RCC 7860 (cell line): ENCODE measurements around the gene RHBDD3.

Source experiments
- DNase-seq: peaks from one replicate; pipeline ENCODE4 v3.0.0-alpha.2; 2015; ENCODE audit warnings: low spot score
- FAIRE-seq: peaks from 2 replicates; lab custom pipeline; 2012; peaks lifted over from hg19 to GRCh38; lab: Jason Lieb, UNC

Gene RHBDD3

GRCh38 chr22:29270475-29271271 lies 2.9 kb upstream of the RHBDD3 start:
- FAIRE-seq (peak; percentile 48), DNase-seq (peak; percentile 29)

DNA sequence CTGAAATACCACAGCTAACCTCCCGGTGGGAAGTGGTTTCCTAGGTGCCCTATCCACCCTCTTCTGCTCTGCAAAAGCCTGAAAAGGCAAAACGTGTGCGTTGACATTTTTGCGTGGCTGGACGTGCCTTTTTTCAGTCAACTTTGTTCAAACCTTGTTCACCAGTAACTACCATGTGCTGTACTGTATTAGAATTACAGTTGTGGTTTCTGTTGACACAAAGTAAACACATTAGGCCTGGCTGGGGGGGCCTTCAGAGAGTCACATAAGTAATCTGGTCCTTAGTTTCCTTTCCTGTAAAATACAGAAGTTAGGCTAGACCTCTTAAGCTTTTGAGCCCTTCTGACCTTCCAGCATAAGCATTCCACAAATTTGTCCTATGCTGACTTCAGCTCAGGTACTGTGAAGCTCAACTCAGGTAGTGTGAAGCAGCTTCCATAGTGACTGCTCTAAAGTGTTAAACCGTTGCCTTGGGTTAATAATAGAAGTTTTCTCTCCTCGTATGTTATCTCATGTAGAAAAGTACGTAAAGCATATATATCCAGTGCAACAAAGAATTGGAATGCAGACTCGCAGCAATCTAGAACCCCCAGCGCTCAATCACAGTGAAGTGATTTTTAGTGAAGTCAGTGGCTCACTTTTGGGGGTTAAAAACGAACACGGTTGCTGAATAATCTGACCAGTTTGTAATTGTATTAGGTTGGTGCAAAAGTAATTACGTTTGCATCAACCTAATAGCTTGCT lies 2.1 kb upstream of the RHBDD3 start:
- FAIRE-seq (no peak), DNase-seq (no peak)

GRCh38 chr22:29269230-29269604 lies 1.4 kb upstream of the RHBDD3 start:
- no peak for DNase-seq
- no peak for FAIRE-seq

DNA sequence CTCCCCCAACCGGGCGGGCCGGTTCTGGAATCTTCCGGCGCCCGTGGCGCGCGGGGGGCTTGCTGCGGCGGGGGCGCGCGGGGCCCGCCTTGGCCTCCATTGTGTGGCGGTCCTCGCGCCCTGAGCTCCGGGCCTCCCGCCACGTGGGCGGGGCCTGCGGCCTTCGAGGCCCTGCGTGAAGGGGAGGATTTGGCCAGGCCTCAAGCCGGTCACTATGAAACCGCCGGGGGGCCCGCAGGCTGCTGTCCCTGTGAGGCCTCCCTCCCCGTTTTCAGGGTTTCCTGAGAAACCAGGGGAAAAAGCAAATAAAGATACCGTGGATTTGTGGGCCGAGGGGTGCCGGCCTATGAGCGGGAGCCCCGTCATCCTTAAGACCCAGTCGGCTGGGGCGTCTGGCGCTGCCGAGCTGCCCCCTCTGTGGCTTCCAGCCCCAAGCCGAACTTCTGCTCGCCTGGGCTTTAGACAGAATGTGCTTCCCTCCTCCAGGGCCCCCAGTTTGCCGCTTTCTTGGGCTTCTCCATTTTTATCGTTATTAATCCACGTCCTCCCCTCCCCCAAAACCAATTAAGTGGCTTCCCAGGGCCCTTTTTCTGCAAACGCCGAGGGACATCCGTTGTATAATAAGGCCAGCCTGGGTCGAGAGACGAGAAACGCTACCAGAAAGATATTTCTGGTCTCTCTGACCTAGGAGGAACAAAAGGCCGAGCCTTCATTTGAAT lies 889 bp upstream of the RHBDD3 start:
- DNase-seq (peak; percentile 25), FAIRE-seq (no peak)

- DNase-seq (no peak), FAIRE-seq (no peak)
These were observed 321 bp downstream of the RHBDD3 start for GRCh38 chr22:29267462-29267857.

DNA sequence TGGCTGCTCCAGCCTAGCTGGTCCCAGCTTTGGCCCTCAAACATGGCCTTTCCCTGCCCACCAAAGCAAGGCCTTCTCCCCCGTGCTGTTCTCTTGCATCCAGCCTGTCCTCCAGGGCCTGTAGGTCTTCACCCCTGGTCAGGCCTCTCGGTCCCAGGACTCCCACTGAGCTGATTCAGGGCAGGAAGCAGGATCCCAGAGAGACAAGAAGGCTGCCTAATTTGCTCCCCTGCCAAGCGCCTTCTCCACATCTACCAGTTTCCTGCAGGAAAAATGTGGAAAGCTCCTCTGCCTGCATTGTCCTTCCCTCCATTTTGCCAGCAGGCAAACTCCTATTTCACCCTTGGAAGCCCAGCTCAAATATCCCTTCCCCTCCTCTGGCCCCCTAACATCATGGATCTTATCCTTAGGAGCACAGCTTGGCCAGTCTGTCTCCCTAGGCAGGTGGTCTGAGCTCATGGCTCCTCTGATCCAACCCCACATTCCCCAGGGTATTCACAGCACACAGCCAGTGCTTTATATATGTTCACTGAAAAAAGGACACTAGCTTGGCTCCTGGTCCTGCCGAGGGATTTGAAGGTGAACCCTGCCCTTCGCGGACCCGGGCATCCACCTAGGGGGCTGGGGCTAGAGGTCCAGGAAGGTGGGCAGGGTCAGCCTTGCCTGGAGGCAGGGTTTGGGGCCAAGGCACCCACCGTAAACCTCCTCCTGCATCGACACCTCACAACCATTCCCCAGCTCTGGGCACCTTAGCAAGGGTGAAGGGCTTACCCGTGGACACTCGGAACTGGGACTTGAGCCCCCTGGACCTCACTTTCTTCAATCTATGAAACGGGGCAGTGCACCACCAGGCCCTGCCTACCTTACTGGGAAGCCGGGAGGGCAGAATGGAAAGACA lies 968 bp downstream of the RHBDD3 start:
- DNase-seq (no peak), FAIRE-seq (no peak)

- no peak for FAIRE-seq
- DNase-seq: no peak
These were observed 1.9 kb downstream of the RHBDD3 start for GRCh38 chr22:29265929-29266328.

DNA sequence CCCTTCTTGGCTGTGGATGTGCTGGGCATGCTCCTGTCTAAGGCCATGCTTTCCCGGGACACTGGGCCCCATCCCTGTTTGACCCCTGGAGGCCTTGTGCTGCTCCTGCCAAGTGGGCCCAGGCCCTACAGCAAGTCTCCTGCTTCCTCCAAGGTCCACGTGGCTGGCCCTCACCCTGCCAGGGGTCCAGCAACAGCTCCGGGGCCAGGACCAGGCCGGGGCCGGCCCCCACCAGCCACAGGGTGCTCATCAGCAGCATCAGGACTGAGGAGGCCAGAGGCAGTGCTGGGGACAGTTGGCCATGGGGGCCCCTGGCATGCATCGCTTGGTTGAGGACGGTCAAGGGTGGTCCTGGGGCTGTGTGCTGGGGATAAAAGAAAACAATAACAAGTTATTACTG lies 2.5 kb downstream of the RHBDD3 start:
- DNase-seq (no peak), FAIRE-seq (no peak)

DNA sequence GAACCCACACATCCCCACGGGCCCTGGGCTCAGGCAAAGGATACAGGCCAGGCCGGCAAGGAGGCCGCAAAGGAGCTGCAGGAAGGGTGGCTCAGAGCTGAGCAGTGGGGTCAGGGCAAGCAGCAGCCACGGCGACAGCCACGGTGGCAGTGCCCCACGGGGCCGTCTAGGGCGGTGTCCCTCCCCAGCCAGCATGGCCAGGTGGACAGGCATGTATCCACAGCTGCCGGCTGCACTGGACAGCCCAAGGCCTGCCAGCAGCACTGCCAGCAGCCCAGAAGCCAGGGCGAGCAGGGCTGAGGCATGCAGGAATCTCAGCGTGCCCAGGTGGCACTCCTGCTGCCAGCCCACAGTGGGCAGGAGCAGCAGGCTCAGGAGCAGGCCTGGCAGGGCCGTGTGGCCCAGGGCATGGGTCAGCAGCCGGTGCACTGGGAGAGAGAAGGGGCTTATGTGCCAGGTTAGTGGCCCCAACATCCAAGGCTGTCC lies 3.9 kb downstream of the RHBDD3 start:
- no peak for DNase-seq
- FAIRE-seq: no peak

GRCh38 chr22:29260601-29261315 lies 7.0 kb downstream of the RHBDD3 start:
- DNase-seq: no peak
- no peak for FAIRE-seq

GRCh38 chr22:29260031-29260560 lies 7.7 kb downstream of the RHBDD3 start:
- no peak for FAIRE-seq
- no peak for DNase-seq

GRCh38 chr22:29259253-29259899 lies 8.4 kb downstream of the RHBDD3 start:
- no peak for FAIRE-seq
- no peak for DNase-seq

GRCh38 chr22:29258407-29259252 lies 9.2 kb downstream of the RHBDD3 start:
- DNase-seq (no peak), FAIRE-seq (no peak)

DNA sequence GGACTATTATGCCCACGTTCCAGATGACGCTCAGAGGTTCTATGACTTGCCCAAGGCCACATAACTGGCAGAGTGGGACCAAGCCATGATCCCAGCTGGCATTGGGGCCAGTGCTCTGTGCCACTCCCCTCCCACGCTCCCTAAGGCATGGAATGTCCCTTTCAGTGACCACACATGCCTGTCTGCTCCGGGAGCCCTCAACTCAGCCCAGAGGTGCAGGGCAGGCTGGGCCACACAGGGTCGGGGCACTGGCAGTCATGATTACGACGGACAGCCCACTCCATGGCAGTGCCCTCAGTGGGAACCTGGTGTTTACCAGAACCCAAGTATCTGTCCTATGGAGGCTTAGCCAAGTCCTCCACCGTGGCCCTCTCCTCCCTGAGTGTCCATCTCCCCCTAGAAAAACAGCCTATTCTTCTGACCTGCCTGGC lies 10.0 kb downstream of the RHBDD3 start:
- no peak for DNase-seq
- no peak for FAIRE-seq

DNA sequence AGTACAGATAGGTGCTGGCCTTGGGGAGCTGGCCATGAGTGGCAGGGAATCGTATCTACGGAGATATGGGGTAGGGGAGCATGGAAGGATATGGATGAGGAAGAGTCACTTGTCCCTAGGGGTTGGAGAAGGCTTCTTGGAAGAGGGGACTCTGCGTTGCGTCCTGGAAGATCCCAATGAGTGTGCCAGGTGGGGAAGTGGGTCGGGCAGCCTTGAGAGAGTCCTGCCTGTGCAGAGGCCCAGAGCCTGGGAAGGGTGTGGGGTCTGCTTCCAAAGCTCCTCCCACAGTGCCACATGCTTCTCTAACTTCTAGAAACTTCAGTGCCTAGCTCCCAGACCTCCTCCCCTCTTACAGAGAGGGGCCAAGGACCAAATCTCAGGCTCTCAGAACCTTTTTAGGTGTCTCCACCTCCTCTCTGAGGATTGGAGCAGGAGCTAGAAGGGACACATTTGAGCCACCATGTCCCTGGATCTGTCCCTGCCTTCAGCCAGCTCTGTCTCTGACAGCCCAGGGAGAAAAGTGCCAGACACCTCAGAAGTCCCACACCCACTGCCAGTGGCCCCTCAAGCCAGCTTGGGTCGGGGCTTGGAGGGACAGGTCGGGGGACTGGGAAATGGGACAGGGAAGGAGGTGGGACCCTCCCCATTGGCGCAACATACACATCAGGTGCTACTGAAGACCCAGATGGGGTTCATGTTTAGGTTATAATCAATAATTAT lies 11.0 kb downstream of the RHBDD3 start:
- DNase-seq: no peak
- no peak for FAIRE-seq

DNA sequence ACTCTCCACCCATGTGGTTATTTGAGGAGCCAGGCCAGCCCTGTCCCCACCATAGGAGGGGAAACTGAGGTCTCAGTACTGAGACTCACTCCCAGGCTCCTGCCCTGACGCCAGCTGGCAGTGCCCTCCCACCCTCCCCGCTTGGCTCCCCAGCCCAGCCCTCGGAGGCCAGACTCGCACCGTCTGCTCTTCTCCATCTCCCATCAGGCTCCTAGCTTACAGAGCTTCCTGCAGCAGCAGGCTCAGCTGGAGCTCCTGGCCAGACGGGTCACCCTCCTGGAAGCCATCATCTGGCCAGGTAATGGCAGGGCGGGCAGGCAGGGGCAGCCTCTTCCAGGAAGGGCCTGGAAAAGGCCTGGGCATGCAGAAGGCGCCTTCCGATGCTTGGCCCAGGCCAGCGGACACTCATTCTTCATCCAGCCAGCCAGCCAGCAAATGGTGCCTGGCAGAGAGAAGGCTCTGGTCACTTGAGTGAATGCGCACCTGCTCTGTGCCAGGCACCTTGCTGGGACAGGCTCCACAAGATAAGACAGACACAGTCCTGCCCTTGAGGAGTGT lies 12.6 kb downstream of the RHBDD3 start:
- no peak for DNase-seq
- no peak for FAIRE-seq

DNA sequence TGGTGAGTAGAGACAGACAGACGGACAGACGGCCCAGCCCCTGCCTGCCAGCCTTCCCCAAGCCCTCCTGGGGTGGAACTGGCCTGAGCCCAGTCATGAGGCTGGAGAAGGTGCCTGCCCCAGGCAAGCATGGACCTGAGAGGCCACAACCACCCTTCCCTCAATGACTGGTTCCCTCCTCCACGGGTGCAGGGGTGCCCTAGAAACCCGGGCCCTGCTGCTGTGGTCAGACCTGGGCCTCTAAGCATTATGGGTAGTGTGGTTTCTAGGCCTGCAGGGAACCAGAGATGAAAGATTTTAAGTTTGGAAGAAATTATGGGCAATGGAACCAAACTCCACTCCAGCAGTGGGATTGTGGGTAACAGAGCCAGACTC lies 13.5 kb downstream of the RHBDD3 start:
- FAIRE-seq (no peak), DNase-seq (no peak)
